ENCODE results near the gene PIP4K2A. TPM values are rescaled to one million over a fixed set of nuclear protein-coding genes. Genes with fewer than 3 reads are reported as not detected.

PIP4K2A gene
- total and polyA plus RNA-seq, 4 donors: 7.3 to 42.2 (median 27.6) TPM

- Histone ChIP-seq H3K27ac (ENCODE audit: low read depth in 1 of 2, low read length in 1 of 2) (no peak overlapping the region), H3K9me3 (ENCODE audit: control insufficient read depth in 4 of 4, insufficient read depth in 3 of 4, low read length in 3 of 4) (no peaks in the 10 kb centered on the region), H3K9ac (ENCODE audit: insufficient read depth in 1 of 2, low read length in 2 of 2) (no peak overlapping the region), H3K27me3 (ENCODE audit: control insufficient read depth in 3 of 3, insufficient read depth in 3 of 3, low read length in 2 of 3) (no peaks in the 10 kb centered on the region), H3K4me3 (no peak overlapping the region), H3K36me3 (ENCODE audit: control insufficient read depth in 4 of 4, insufficient read depth in 4 of 4, low read length in 4 of 4) (no peaks in the 10 kb centered on the region), H3K4me1 (ENCODE audit: control insufficient read depth in 5 of 5, insufficient read depth in 5 of 5, low read length in 5 of 5) (peaks cover 0 to 8% (median 0%) of the 10 kb centered on the region in 5 donors)
- TF ChIP-seq CTCF (IDR thresholded peaks at IDR 0.05; ENCODE audit: control extremely low read depth, extremely low read depth): no peak
- ATAC-seq (ENCODE audit: insufficient read depth, low FRiP score) (no peak), DNase-seq (no peak)
- 87 to 88% methylated on average over 4 of the region's 4 CpGs for WGBS, 2 donors
These were observed 81.3 kb downstream of the PIP4K2A start for GRCh38 chr10:22633106-22633505.

GRCh38 chr10:22631646-22632278, 82.6 kb downstream of the PIP4K2A start:
- no peak for TF ChIP-seq CTCF (IDR thresholded peaks at IDR 0.05; ENCODE audit: control extremely low read depth, extremely low read depth)
- Histone ChIP-seq H3K4me1 (ENCODE audit: control insufficient read depth in 5 of 5, insufficient read depth in 5 of 5, low read length in 5 of 5) (peaks cover 0 to 6% (median 0%) of the 10 kb centered on the region in 5 donors), H3K4me3 (no peak overlapping the region), H3K27me3 (ENCODE audit: control insufficient read depth in 3 of 3, insufficient read depth in 3 of 3, low read length in 2 of 3) (no peaks in the 10 kb centered on the region), H3K9me3 (ENCODE audit: control insufficient read depth in 4 of 4, insufficient read depth in 3 of 4, low read length in 3 of 4) (no peaks in the 10 kb centered on the region), H3K36me3 (ENCODE audit: control insufficient read depth in 4 of 4, insufficient read depth in 4 of 4, low read length in 4 of 4) (no peaks in the 10 kb centered on the region), H3K9ac (ENCODE audit: insufficient read depth in 1 of 2, low read length in 2 of 2) (no peak overlapping the region), H3K27ac (ENCODE audit: low read depth in 1 of 2, low read length in 1 of 2) (no peak overlapping the region)
- WGBS, 2 donors: 75 to 77% methylated on average over 10 of the region's 10 CpGs
- ATAC-seq (ENCODE audit: insufficient read depth, low FRiP score) (no peak), DNase-seq (peak in 1 of 3 donors; percentile 66)

GRCh38 chr10:22631185-22631584, 83.2 kb downstream of the PIP4K2A start:
- Histone ChIP-seq H3K9me3 (ENCODE audit: control insufficient read depth in 4 of 4, insufficient read depth in 3 of 4, low read length in 3 of 4) (no peaks in the 10 kb centered on the region), H3K27me3 (ENCODE audit: control insufficient read depth in 3 of 3, insufficient read depth in 3 of 3, low read length in 2 of 3) (no peaks in the 10 kb centered on the region), H3K4me1 (ENCODE audit: control insufficient read depth in 5 of 5, insufficient read depth in 5 of 5, low read length in 5 of 5) (peaks cover 0 to 6% (median 0%) of the 10 kb centered on the region in 5 donors), H3K36me3 (ENCODE audit: control insufficient read depth in 4 of 4, insufficient read depth in 4 of 4, low read length in 4 of 4) (no peaks in the 10 kb centered on the region), H3K27ac (ENCODE audit: low read depth in 1 of 2, low read length in 1 of 2) (peak overlapping the region in 1 of 2 donors; percentile 64), H3K9ac (ENCODE audit: insufficient read depth in 1 of 2, low read length in 2 of 2) (no peak overlapping the region), H3K4me3 (no peak overlapping the region)
- WGBS, 2 donors: 86 to 88% methylated on average over 3 of the region's 3 CpGs
- no peak for TF ChIP-seq CTCF (IDR thresholded peaks at IDR 0.05; ENCODE audit: control extremely low read depth, extremely low read depth)
- no peak for DNase-seq
- no peak for ATAC-seq (ENCODE audit: insufficient read depth, low FRiP score)

Data from lung (tissue), 12 donors.